Measurements from ENCODE around the gene C17orf50.

The C17orf50 gene

GRCh38 chr17:35799942-35800341 lies 39.3 kb downstream of the C17orf50 start:
- no peak for TF ChIP-seq CTCF (conservative IDR thresholded peaks at IDR 0.05)
- H3K27ac ChIP-seq, result peak overlapping the region; percentile 94

- TF ChIP-seq CTCF (conservative IDR thresholded peaks at IDR 0.05), result no peak
- H3K27ac ChIP-seq, result peak overlapping the region; percentile 94
Measured at GRCh38 chr17:35801583-35802224, 41.0 kb downstream of the C17orf50 start.

GRCh38 chr17:35804658-35805192 lies 44.0 kb downstream of the C17orf50 start:
- peak; percentile 100 for TF ChIP-seq CTCF (conservative IDR thresholded peaks at IDR 0.05)
- H3K27ac ChIP-seq, result peak overlapping the region; percentile 35; the same call in 1 of the 2 replicates

- H3K27ac ChIP-seq, result peak overlapping the region; percentile 98
- no peak for TF ChIP-seq CTCF (conservative IDR thresholded peaks at IDR 0.05)
Measured at GRCh38 chr17:35807371-35808144, 46.9 kb downstream of the C17orf50 start.

DNA sequence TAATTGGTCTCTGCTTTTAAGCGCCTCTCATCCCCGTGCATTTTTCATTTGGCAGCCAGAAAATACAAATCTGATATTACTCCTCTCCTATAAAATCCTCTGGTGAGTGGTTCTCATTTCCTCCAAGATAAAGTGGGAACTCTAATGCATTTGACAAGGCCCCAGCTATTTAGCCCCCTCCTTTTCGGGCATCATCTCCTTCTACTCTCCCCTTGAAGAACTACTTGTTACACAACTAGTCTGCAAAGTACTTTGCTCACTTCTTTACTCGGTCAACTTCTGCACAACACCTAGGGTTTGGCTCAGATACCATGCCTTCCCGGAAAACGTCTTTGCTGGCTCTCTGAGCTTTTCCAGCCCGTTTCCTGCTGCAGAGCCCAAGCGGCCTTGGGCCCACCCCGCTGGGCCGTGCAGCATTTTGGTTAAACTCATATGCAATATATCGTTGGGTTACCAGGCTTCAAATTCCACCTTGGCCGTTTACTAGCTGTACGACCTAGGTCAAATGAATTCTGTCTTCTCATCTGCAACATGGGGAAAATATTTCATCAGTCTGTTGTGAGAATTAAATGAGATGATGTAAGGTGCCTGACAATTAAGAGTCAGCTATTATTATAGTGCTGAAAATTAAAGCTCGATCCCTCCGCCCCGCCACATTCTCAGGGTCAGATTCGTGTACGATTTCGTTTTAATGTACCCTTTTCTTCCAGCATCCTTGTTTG lies 47.7 kb downstream of the C17orf50 start:
- TF ChIP-seq CTCF (conservative IDR thresholded peaks at IDR 0.05), result no peak
- peak overlapping the region; percentile 98 for H3K27ac ChIP-seq

DNA sequence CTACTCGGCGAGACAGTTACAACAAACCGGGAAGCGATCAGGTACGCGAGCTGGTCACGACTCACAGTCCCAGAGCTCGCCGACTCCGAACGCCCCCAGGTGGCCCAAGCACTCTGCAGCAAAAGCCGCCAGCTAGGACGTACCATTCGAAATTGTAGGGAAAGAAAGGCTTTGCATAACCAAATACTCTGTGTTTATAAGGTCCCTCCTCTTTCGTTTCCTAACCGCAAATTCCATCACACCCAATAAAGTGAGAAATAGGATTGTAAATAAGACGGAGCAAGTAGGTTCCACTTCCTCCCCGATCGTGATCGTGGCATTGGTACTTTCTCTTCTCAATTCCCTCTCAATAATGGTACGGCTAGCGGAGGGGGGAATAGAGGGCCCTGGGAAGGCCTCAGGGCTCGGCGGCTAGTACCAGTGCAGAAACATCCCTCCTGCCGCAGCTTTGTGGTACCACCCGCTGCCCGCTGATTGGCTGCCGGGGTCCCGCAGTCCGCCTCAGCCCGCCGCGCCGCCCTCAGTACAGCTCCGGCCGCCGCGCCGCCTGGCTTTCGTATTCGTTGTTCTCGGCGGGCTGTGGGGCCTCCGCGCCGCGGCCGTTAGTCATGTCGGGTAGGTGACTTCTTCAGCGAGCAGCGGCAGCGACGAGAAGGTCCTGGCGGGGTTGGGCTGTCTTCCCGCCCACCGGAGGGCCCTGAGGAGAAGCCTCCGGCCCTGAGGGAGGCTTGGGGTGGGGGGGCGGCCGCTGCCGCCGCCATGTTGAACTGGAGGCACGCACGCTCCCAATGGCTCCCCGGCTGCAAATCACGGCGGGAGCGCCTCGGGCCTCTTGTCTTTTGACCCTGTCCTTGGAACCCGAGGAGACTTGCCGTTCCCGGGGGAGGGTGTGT lies 48.5 kb downstream of the C17orf50 start, which contains the start of gene TAF15:
TSS of gene TAF15 (plus strand) at position 523 of the 893 bp plus-strand sequence. CDS start at position 609, 86 bp downstream.
- peak; percentile 98 for TF ChIP-seq CTCF (conservative IDR thresholded peaks at IDR 0.05)

More for the DNA sequence above, 48.5 kb downstream of the C17orf50 start, which contains the start of gene TAF15:
- peak within 1 kb of the TSS; percentile 98 for H3K27ac ChIP-seq
